Neural cell (in vitro differentiated cells): ENCODE results near the gene ZNF502. TPM values are rescaled to one million over a fixed set of nuclear protein-coding genes. Genes with fewer than 3 reads are reported as not detected.

ENCODE experiments used
- H2AFZ ChIP-seq: fragments of 200-600, 300-800 bp; sonication (generic), shearing (Covaris generic); 2 replicates; pipeline ENCODE4 v1.6.0; 2014; ENCODE audit warnings: low read depth, mild to moderate bottlenecking, antibody characterized with exemption, low read length, moderate library complexity
- H3F3A ChIP-seq: fragments of 200-600 bp; shearing (Covaris generic); 2 replicates; pipeline ENCODE4 v1.6.1; 2016; ENCODE audit warnings: mild to moderate bottlenecking, moderate library complexity, mixed read lengths, antibody characterized with exemption, low read length; ENCODE audit not compliant: insufficient read depth, poor library complexity, severe bottlenecking
- H3K27ac ChIP-seq: fragments of 200-600, 300-800 bp; sonication (generic), shearing (Covaris generic); 2 replicates; pipeline ENCODE4 v1.5.1; 2014; ENCODE audit warnings: mild to moderate bottlenecking, low read length, moderate library complexity
- H3K27me3 ChIP-seq: fragments of 300-800, 200-600 bp; sonication (generic), shearing (Covaris generic); 2 replicates; pipeline ENCODE4 v1.6.0; 2014; ENCODE audit warnings: mild to moderate bottlenecking, low read depth, low read length, moderate library complexity; ENCODE audit not compliant: insufficient read depth
- H3K36me3 ChIP-seq: fragments of 300-800, 200-600 bp; sonication (generic), shearing (Covaris generic); 2 replicates; pipeline ENCODE4 v1.5.1; 2014; ENCODE audit warnings: mild to moderate bottlenecking, antibody characterized with exemption, low read length, moderate library complexity; ENCODE audit not compliant: insufficient read depth
- H3K4me2 ChIP-seq: fragments of 300-800, 200-600 bp; sonication (generic), shearing (Covaris generic); 2 replicates; pipeline ENCODE4 v1.6.0; 2014; ENCODE audit warnings: mild to moderate bottlenecking, low read length
- H3K4me3 ChIP-seq: fragments of 300-800, 200-600 bp; sonication (generic), shearing (Covaris generic); 2 replicates; pipeline ENCODE4 v1.5.1; 2014; ENCODE audit warnings: mild to moderate bottlenecking, low read length, moderate library complexity
- H3K79me2 ChIP-seq: fragments of 200-600 bp; shearing (Covaris generic); replicated peaks from 2 replicates; pipeline ENCODE4 v1.6.0; 2014; ENCODE audit warnings: mild to moderate bottlenecking, low read length, moderate library complexity; ENCODE audit not compliant: insufficient read depth
- H3K9ac ChIP-seq: fragments of 300-800, 200-600 bp; sonication (generic), shearing (Covaris generic); 2 replicates; pipeline ENCODE4 v1.6.1; 2016; ENCODE audit warnings: mild to moderate bottlenecking, low read length, mixed read lengths
- H3K9me2 ChIP-seq: fragments of 200-600 bp; shearing (Covaris generic); 2 replicates; pipeline ENCODE4 v1.6.1; 2016; ENCODE audit warnings: mild to moderate bottlenecking, low read length, mixed read lengths; ENCODE audit not compliant: insufficient read depth
- H3K9me3 ChIP-seq: fragments of 200-600, 300-800 bp; sonication (generic), shearing (Covaris generic); 2 replicates; pipeline ENCODE4 v1.6.1; 2016; ENCODE audit warnings: mild to moderate bottlenecking, mixed run types, low read length, moderate library complexity, mixed read lengths
- H4K20me1 ChIP-seq: fragments of 200-600 bp; shearing (Covaris generic); 2 replicates; pipeline ENCODE4 v1.6.1; 2016; ENCODE audit warnings: mild to moderate bottlenecking, mixed run types; ENCODE audit not compliant: insufficient read depth
- EP300 ChIP-seq: fragments of 450-650 bp; conservative IDR thresholded peaks from 2 replicates; pipeline ENCODE4 v1.6.1; 2014; ENCODE audit warnings: antibody characterized with exemption, mild to moderate bottlenecking, moderate library complexity; ENCODE audit not compliant: poor library complexity, severe bottlenecking
- MXI1 ChIP-seq: fragments of 450-650 bp; conservative IDR thresholded peaks from 2 replicates; pipeline ENCODE4 v1.6.1; 2014; ENCODE audit warnings: antibody characterized with exemption, mild to moderate bottlenecking; ENCODE audit not compliant: poor library complexity, severe bottlenecking
- POLR2AphosphoS5 ChIP-seq: IDR thresholded peaks from 2 replicates; pipeline ENCODE4 v1.6.1; 2012
- RAD21 ChIP-seq: fragments of 450-650 bp; conservative IDR thresholded peaks from 2 replicates; pipeline ENCODE4 v1.6.1; 2014; ENCODE audit warnings: antibody characterized with exemption, mild to moderate bottlenecking, moderate library complexity
- TAF1 ChIP-seq: IDR thresholded peaks from 2 replicates; pipeline ENCODE4 v1.6.1; 2012; ENCODE audit warnings: low read depth
- polyA plus RNA-seq: library from polyadenylated mRNA; depleted of rRNA; stranded (reverse); fragments of >200 nt; gene quantifications from 2 replicates; pipeline ENCODE4 v1.2.3, GENCODE V29; 2014
- TF ChIP-seq, protein P1 (sequence below): IDR thresholded peaks from 2 replicates; pipeline ENCODE4 v1.6.1; 2012; ENCODE audit warnings: borderline replicate concordance

Gene ZNF502
- polyA plus RNA-seq, 1 donor from 2014 or later: 16.0 TPM

GRCh38 chr3:44772099-44772442, 59.6 kb downstream of the ZNF502 start:
- Histone ChIP-seq H3F3A (no peaks in the 10 kb centered on the region), H3K79me2 (peaks cover 3% of the 10 kb centered on the region), H3K27me3 (no peaks in the 10 kb centered on the region), H3K4me2 (no peak overlapping the region), H3K4me3 (no peak overlapping the region), H3K27ac (no peak overlapping the region), H3K9me2 (no peaks in the 10 kb centered on the region), H4K20me1 (no peaks in the 10 kb centered on the region), H3K9ac (no peak overlapping the region), H3K9me3 (no peaks in the 10 kb centered on the region), H3K36me3 (no peaks in the 10 kb centered on the region), H2AFZ (no peak overlapping the region)
- TF ChIP-seq MXI1 (no peak), EP300 (no peak), POLR2AphosphoS5 (no peak), TAF1 (no peak), RAD21 (no peak)
- TF ChIP-seq, protein P1, sequence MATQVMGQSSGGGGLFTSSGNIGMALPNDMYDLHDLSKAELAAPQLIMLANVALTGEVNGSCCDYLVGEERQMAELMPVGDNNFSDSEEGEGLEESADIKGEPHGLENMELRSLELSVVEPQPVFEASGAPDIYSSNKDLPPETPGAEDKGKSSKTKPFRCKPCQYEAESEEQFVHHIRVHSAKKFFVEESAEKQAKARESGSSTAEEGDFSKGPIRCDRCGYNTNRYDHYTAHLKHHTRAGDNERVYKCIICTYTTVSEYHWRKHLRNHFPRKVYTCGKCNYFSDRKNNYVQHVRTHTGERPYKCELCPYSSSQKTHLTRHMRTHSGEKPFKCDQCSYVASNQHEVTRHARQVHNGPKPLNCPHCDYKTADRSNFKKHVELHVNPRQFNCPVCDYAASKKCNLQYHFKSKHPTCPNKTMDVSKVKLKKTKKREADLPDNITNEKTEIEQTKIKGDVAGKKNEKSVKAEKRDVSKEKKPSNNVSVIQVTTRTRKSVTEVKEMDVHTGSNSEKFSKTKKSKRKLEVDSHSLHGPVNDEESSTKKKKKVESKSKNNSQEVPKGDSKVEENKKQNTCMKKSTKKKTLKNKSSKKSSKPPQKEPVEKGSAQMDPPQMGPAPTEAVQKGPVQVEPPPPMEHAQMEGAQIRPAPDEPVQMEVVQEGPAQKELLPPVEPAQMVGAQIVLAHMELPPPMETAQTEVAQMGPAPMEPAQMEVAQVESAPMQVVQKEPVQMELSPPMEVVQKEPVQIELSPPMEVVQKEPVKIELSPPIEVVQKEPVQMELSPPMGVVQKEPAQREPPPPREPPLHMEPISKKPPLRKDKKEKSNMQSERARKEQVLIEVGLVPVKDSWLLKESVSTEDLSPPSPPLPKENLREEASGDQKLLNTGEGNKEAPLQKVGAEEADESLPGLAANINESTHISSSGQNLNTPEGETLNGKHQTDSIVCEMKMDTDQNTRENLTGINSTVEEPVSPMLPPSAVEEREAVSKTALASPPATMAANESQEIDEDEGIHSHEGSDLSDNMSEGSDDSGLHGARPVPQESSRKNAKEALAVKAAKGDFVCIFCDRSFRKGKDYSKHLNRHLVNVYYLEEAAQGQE: no peak

Other genes with a start within 250 kb of the ZNF502 start
- gene ZNF445, start 235.0 kb upstream of the ZNF502 start, polyA plus RNA-seq: 15.8 and 19.0 TPM in 2 replicates
- 23.9 and 25.9 TPM in 2 replicates for gene ZKSCAN7, start 157.5 kb upstream of the ZNF502 start, polyA plus RNA-seq
- 8.1 and 9.4 TPM in 2 replicates for gene ZNF660, start 127.7 kb upstream of the ZNF502 start, polyA plus RNA-seq
- 51.9 and 64.1 TPM in 2 replicates for gene ZNF197, start 87.6 kb upstream of the ZNF502 start, polyA plus RNA-seq
- gene ZNF35, start 63.9 kb upstream of the ZNF502 start, polyA plus RNA-seq: 10.3 and 14.9 TPM in 2 replicates
- 5.6 and 7.3 TPM in 2 replicates for gene ZNF501, start 17.0 kb downstream of the ZNF502 start, polyA plus RNA-seq
- gene KIAA1143, start 49.0 kb downstream of the ZNF502 start, polyA plus RNA-seq: 17.6 and 18.4 TPM in 2 replicates
- 1.2 and 5.8 TPM in 2 replicates for gene KIF15, start 49.1 kb downstream of the ZNF502 start, polyA plus RNA-seq
- 15.1 and 18.2 TPM in 2 replicates for gene TMEM42, start 149.3 kb downstream of the ZNF502 start, polyA plus RNA-seq
- not detected in 2 replicates for gene TGM4, start 161.9 kb downstream of the ZNF502 start, polyA plus RNA-seq